ENCODE results near the gene UBE2L5. TPM values are rescaled to one million over a fixed set of nuclear protein-coding genes. Genes with fewer than 3 reads are reported as not detected.

The UBE2L5 gene
- total and polyA plus RNA-seq, 2 of the 8 experiments (the other 6 are each of a cell fraction or from before 2014, with no cell fraction given) = not detected

DNA sequence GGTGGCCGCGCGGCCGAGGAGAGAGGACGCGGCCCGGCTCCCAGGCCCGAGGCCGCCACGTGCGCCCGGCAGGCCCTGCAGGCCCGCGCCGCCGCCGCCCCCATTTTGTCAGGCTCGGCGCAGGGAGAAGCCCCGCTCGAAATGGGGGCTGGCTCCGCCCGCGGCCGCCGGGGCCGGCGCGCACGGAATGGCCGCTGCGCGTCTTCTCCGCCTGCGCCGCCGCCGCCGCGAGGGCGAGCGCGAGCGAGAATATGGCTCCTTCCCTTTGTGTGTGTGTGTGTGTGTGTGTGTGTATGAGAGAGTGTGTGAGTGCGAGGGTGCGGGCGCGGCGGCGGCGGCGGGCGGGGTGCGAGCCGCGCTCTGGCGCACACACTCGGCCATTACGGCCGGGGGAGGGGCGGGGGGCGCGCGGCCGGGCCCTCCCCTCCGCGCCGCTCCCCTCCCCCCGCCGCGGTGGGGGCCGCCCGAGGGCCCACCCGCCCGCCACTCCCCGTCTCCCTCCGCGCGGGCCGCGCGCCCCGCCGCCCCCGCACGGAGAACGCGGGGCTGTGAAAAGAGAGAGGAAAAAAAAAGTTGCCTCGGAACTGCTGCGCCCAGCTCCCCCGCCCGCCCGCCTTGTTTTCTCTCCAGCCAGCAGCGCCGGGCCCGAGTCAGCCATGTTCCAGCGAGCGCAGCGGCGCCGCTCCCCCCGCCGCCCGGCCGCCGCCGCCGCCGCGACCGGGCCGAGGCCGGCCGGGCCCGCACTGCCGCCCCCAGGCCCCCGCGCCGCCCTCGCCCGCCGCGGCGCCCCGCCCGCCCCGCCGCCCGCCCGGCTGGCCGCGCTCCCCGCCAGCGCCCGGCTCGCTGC lies 42.4 kb downstream of the UBE2L5 start:
- Histone ChIP-seq H2AFZ (ENCODE audit: low read length) (no peak overlapping the region), H3K9ac (replicated peaks in 1 of 4; ENCODE audit: extremely low read depth in 1 of 4, low read depth in 3 of 4, low read length in 3 of 4) (peak overlapping the region; percentile 87 to 100 (median 92)), H3K56ac (replicated peaks; ENCODE audit: insufficient read length, low read depth, low read length) (no peak overlapping the region), H4K91ac (replicated peaks; ENCODE audit: insufficient read length, low read length) (no peak overlapping the region), H3K36me3 (ENCODE audit: control insufficient read depth in 2 of 4, insufficient read depth in 4 of 4, low read length in 3 of 4) (peaks cover 4 to 28% (median 22%) of the 10 kb centered on the region in 4 experiments), H3K79me1 (ENCODE audit: low read depth, low read length) (no peaks in the 10 kb centered on the region), H3K23ac (ENCODE audit: insufficient read length) (no peak overlapping the region), H2AK5ac (ENCODE audit: low read depth, low read length) (no peak overlapping the region), H3K4ac (replicated peaks; ENCODE audit: insufficient read length, low read depth, low read length) (peak overlapping the region; percentile 13), H3K14ac (ENCODE audit: insufficient read length) (no peak overlapping the region), H4K8ac (ENCODE audit: extremely low read depth, insufficient read depth, low read length) (peak overlapping the region; percentile 95; the same call in 1 of the 2 replicates), H3K27ac (ENCODE audit: low read depth, low read length) (peak overlapping the region; percentile 77), H3K4me3 (ENCODE audit: extremely low read depth in 1 of 4, insufficient read depth in 2 of 4, low read depth in 3 of 4, low read length in 4 of 4) (peak overlapping the region; percentile 65 to 94 (median 92)), H3K4me1 (replicated peaks in 1 of 4; ENCODE audit: control insufficient read depth in 3 of 4, insufficient read depth in 4 of 4, low read length in 3 of 4) (peaks cover 0 to 3% (median 3%) of the 10 kb centered on the region in 4 experiments; a peak in 4 of 7 replicates), H3K18ac (ENCODE audit: extremely low read depth, low read length) (no peak overlapping the region), H4K20me1 (replicated peaks in 1 of 2; ENCODE audit: control insufficient read depth in 1 of 2, insufficient read depth in 2 of 2, low read length in 2 of 2) (peaks cover 0 to 11% of the 10 kb centered on the region in 2 experiments), H3K79me2 (ENCODE audit: control insufficient read depth in 1 of 2, insufficient read depth in 2 of 2, low read length in 2 of 2) (peaks cover 5 to 30% of the 10 kb centered on the region in 2 experiments), H2BK20ac (ENCODE audit: low read length) (no peak overlapping the region), H3K23me2 (ENCODE audit: low read depth, low read length) (peaks cover 1% of the 10 kb centered on the region), H2BK15ac (ENCODE audit: low read length) (no peak overlapping the region), H3K4me2 (ENCODE audit: insufficient read depth in 1 of 2, low read depth in 2 of 2, low read length in 2 of 2) (peak overlapping the region; percentile 55 to 66), H4K5ac (ENCODE audit: insufficient read length, low read depth, low read length) (peak overlapping the region; percentile 43), H3K9me3 (ENCODE audit: insufficient read depth in 2 of 2, low read depth in 1 of 2, low read length in 1 of 2) (no peaks in the 10 kb centered on the region), H2BK120ac (replicated peaks; ENCODE audit: low read depth, low read length) (no peak overlapping the region), H3K27me3 (replicated peaks in 1 of 4; ENCODE audit: control insufficient read depth in 3 of 4, extremely low read depth in 1 of 4, insufficient read depth in 3 of 4, low read length in 3 of 4) (no peaks in the 10 kb centered on the region), H2BK12ac (ENCODE audit: low read depth, low read length) (no peak overlapping the region), H2BK5ac (ENCODE audit: low read depth, low read length) (no peak overlapping the region; the same call in 1 of the 2 replicates)
- FAIRE-seq (no peak), DNase-seq (ENCODE audit: low read depth in 1 of 2, low spot score in 2 of 2) (peak in 1 of 2 experiments; percentile 56)
- POLR2A ChIA-PET (ENCODE audit: partially characterized antibody) = interaction anchor here (0.6 to 3.7 kb wide), 20 partner anchors 12 to 1735 kb away, joined by 3 to 53 read pairs (median 4); partner anchors contain the start of gene USPL1
- WGBS, 2 experiments (ENCODE audit: extremely low coverage in 1 of 2, insufficient coverage in 1 of 2, insufficient read length in 1 of 2, insufficient replicate concordance in 2 of 2, low coverage in 1 of 2, low lambda C conversion rate in 2 of 2, missing lambda C conversion rate in 1 of 2) = 1% methylated on average over 27 of the region's 136 CpGs; no CpG with 5 or more reads in 1 of the 2 experiments
- CTCF ChIA-PET (ENCODE audit: partially characterized antibody) = no interaction called here
- TF ChIP-seq POLR2A (IDR thresholded peaks at IDR 0.05; ENCODE audit: control extremely low read depth in 1 of 2, low read depth in 2 of 2, low read length in 2 of 2) (0 out of 3 replicates have a peak, but pooled peaks of 1 of the 2 experiments have one; percentile 41), EGR1 (IDR thresholded peaks at IDR 0.05; ENCODE audit: borderline replicate concordance, low read depth, low read length) (peak; percentile 49; the same call in 1 of the 2 replicates), TAF1 (IDR thresholded peaks at IDR 0.05; ENCODE audit: low read depth, low read length) (peak; percentile 67; the same call in 1 of the 2 replicates), NANOG (IDR thresholded peaks at IDR 0.05; ENCODE audit: insufficient read depth, low read depth, low read length, poor library complexity, severe bottlenecking) (no peak), JUN (IDR thresholded peaks at IDR 0.05; ENCODE audit: low read depth, low read length) (no peak), TEAD4 (IDR thresholded peaks at IDR 0.05; ENCODE audit: low read depth, low read length) (no peak), CHD2 (IDR thresholded peaks at IDR 0.05; ENCODE audit: low read length) (no peak), POLR2AphosphoS5 (IDR thresholded peaks at IDR 0.05; ENCODE audit: low read depth, low read length) (peak; percentile 72), KDM4A (IDR thresholded peaks at IDR 0.05; ENCODE audit: low read depth, low read length, severe bottlenecking) (peak; percentile 13), YY1 (IDR thresholded peaks at IDR 0.05; ENCODE audit: low read depth, low read length) (peak; percentile 84; the same call in 1 of the 2 replicates), CHD1 (IDR thresholded peaks at IDR 0.05; ENCODE audit: low read depth, low read length) (no peak)
- TF ChIP-seq, protein P1, sequence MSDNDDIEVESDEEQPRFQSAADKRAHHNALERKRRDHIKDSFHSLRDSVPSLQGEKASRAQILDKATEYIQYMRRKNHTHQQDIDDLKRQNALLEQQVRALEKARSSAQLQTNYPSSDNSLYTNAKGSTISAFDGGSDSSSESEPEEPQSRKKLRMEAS (IDR thresholded peaks at IDR 0.05) = peak; percentile 52; the same call in 1 of the 2 replicates

Data from H1 (cell line).